Activated CD4-positive, alpha-beta T cell treated with anti-CD3 and anti-CD28 coated beads, Interleukin-2, amount 10 ng/mL, durations not matched to agents 7 days and 5 days (primary cell): ENCODE data around the gene GPX4. TPM values are rescaled to one million over a fixed set of nuclear protein-coding genes. Genes with fewer than 3 reads are reported as not detected.
"Not testable (repeated sequence)": the region's sequence is repeated elsewhere in the genome, so short reads cannot be mapped to it uniquely, and the experiment has no call there.

Experiments
- CTCF ChIA-PET: fragments of 350-600 bp; sonication (Branson Sonifier 250); formaldehyde crosslinking; loops from one replicate; lab custom pipeline; 2021; ENCODE audit warnings: antibody characterized with exemption; lab: Charles Lee
- POLR2A ChIA-PET: fragments of 350-600 bp; sonication (Branson Sonifier 250); formaldehyde crosslinking; loops from one replicate; lab custom pipeline; 2021; ENCODE audit warnings: antibody characterized with exemption; lab: Charles Lee
- DNase-seq: peaks from one replicate; pipeline ENCODE4 v3.0.0-alpha.2; 2020
- H3K27ac Mint-ChIP-seq: one replicate; pipeline ENCODE4 v1.8.0; 2021; ENCODE audit warnings: mild to moderate bottlenecking, moderate library complexity, mixed read lengths
- H3K27me3 Mint-ChIP-seq: one replicate; pipeline ENCODE4 v1.8.0; 2021; ENCODE audit warnings: mixed read lengths
- H3K36me3 Mint-ChIP-seq: one replicate; pipeline ENCODE4 v1.8.0; 2021; ENCODE audit warnings: low read depth, mixed read lengths
- H3K4me1 Mint-ChIP-seq: one replicate; pipeline ENCODE4 v1.8.0; 2021; ENCODE audit warnings: mixed read lengths
- H3K4me3 Mint-ChIP-seq: one replicate; pipeline ENCODE4 v1.8.0; 2021; ENCODE audit warnings: mild to moderate bottlenecking, moderate library complexity, mixed read lengths
- H3K9me3 Mint-ChIP-seq: one replicate; pipeline ENCODE4 v1.8.0; 2021; ENCODE audit warnings: mixed read lengths
- total RNA-seq, 2 experiments: library from RNA; stranded (reverse); gene quantifications; one replicate each; pipeline ENCODE4 v1.2.3, GENCODE V29; 2021

Gene GPX4
- total RNA-seq, 2 experiments from 2014 or later, result 106 to 114 TPM

DNA sequence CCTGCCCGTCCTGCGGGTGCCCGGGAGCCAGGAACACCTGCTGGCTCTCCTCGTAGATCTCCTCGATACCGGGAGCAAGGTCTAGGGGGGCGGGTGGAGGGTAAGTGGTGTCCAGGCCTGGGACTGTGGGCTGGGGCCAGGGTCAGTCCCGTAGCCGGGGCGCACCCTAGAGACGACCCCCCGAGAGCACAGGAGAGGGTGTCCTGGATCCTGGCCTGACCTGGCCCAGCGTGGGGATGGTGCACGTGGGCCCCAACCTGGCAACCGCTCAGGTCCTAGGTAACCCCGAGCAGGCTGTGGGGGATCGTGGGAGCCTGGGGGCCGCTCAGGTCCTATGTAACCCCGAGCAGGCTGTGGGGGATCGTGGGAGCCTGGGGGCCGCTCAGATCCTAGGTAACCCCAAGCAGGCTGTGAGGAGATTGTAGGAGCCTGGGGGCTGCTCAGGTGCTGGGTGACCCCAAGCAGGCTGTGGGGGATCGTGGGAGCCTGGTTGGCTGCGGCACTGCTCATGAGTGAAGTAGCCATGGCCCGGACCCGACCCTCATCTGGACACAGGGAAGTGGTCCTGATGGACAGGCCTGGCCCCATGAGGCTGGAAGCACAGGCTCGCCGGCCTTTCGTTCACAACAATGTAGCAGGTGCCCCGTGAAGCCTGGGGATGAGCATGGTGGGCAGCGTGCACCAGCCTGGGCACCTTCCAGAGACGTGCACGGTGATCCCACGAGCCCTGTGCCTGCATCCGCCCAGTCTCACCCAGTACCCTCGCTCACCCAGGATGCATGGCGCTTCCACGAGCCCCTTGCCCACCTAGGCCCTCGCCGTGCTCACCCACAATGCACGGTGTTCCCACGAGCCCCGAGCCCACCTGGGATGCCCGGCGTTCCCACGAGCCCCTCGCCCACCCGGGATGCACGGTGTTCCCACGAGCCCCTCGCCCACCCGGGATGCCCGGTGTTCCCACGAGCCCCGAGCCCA lies 6.2 kb downstream of the GPX4 start:
- no peak overlapping the region for H3K27ac Mint-ChIP-seq
- peaks cover 10% of the 10 kb centered on the region for H3K4me1 Mint-ChIP-seq
- H3K4me3 Mint-ChIP-seq, result no peak overlapping the region
- ChIA-PET POLR2A (no interaction called here), CTCF (interaction anchor here (0.5 kb wide), 1 partner anchor 84 kb away, joined by 4 read pairs; no protein-coding TSS in a partner anchor)
- no peak for DNase-seq
- H3K36me3 Mint-ChIP-seq, result peaks cover 6% of the 10 kb centered on the region
- H3K9me3 Mint-ChIP-seq, result no peaks in the 10 kb centered on the region
- H3K27me3 Mint-ChIP-seq, result no peaks in the 10 kb centered on the region

DNA sequence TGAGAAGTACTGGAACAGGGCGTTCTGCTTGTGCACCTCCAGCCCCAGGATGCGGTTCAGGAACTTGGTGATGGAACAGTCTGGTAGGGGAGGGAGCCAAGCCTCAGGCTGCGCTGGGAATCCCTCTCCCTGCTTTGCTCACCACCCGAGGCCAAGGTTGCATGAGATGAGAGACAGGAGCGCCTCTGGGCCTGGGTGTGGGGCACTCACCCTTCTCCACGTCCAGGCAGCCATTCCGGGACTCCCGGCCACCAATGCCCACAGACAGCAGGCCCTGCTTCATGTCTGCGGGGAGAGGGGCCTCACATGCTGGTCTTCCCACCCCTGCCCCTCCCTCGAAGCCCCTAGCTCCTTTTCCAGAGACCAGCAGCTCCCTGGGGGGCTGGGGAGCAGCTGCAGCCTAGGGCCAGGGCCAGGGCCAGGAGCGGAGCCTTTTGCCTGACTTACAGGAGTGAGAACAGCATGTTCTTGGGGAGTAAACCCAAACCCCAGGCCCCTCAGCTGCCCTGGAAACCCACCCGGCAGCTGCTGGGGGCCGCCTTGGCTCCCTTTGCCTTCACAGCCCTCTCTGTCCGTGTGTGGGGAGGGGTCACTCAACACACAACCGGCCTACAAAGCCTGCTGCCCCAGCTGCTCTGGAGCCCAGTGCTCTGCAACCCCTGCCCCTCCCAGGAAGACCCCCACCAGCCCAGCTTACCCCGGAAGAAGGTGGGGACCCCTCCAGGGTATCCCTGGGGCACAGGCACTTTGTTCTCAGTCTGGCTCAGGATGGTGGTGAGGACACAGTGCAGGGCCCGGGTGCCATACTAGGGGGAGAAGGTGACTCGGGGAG lies 7.2 kb downstream of the GPX4 start:
- Mint-ChIP-seq H3K27me3 (no peaks in the 10 kb centered on the region), H3K36me3 (peaks cover 6% of the 10 kb centered on the region), H3K27ac (no peak overlapping the region), H3K4me1 (peaks cover 5% of the 10 kb centered on the region), H3K9me3 (no peaks in the 10 kb centered on the region), H3K4me3 (no peak overlapping the region)
- CTCF ChIA-PET, result interaction anchor here (1.0 to 1.3 kb wide), 2 partner anchors 24 to 46 kb away, joined by 3 read pairs; no protein-coding TSS in a partner anchor
- POLR2A ChIA-PET, result no interaction called here
- no peak for DNase-seq

DNA sequence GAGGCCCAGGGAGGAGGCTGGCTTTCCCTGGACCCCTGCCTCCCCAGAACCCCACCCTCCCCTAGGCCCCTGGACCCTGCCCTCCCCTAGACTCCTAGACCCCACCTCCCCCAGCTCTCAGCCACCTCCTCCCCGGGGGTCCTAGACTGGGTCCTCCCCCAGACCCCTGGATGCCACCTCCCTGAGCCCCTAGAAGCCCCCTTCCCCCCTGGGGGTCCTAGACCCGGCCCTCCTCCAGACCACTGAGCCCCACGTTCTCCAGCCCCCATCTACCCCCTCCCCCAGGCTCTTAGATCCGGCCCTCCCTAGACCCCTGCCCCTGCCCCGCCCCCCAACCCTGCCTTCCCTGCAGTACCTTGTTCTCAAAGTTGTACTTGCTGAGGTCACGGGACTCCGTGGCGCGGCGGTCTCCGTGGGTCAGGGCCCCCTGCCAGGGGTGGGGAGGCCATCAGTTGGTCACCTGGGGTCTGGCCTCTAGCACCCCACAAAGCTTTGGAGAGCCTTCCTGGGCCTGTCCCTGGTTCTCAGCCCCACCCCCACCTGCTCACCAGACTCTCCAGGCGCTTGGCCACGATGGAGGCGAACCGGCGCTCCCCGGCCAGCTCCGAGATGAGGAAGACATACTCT lies 8.0 kb downstream of the GPX4 start:
- CTCF ChIA-PET, result interaction anchor here (1.0 to 3.5 kb wide), 5 partner anchors 9 to 47 kb away, joined by 3 to 22 read pairs (median 7); partner anchors contain the start of gene GPX4

DNA sequence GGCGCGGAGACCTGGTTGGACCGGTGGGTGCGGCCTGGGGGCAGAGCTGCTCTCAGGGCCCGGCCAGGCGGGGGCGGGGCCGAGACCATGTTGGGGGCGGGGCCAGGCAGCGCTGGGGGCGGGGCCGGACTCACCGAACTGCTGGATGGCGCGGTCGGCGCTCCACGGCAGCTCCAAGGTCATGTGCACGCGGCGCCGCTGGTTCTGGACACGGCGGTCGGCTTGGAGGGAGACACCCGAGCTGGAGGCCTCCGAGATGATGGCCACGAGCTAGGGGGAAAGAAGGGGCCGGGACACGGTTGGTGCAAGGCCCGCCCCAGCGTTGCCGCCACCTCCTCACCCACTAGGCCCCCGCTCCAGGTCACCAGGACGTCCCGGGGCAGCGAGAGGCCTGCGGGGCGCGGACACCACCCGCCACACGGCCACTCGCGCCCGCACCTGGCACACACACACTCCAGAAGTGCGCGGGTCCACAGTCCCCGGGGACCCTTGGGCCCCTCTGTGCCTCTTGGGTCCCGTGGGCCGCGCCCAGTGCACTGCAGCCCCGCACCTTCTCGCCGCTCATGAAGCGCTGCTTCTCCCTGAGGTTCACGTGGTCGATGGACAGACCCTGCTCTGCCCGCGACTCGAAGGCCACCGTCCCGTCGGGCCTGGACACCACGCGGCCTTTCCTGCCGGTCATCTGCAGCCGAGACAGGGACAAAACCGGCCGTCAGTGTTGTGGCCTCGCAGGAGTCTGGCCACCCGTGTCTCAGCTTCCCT lies 8.7 kb downstream of the GPX4 start:
- no peaks in the 10 kb centered on the region for H3K27me3 Mint-ChIP-seq
- CTCF ChIA-PET, result interaction anchor here (1.1 to 3.5 kb wide), 10 partner anchors 9 to 132 kb away, joined by 3 to 22 read pairs (median 8); partner anchors contain the start of gene GPX4

More for the DNA sequence above, 8.0 kb downstream of the GPX4 start:
- H3K36me3 Mint-ChIP-seq, result peaks cover 6% of the 10 kb centered on the region
- no peak overlapping the region for H3K4me3 Mint-ChIP-seq
- peaks cover 5% of the 10 kb centered on the region for H3K4me1 Mint-ChIP-seq
- POLR2A ChIA-PET, result no interaction called here
- H3K9me3 Mint-ChIP-seq, result no peaks in the 10 kb centered on the region
- DNase-seq, result no peak
- H3K27me3 Mint-ChIP-seq, result no peaks in the 10 kb centered on the region
- no peak overlapping the region for H3K27ac Mint-ChIP-seq

DNA sequence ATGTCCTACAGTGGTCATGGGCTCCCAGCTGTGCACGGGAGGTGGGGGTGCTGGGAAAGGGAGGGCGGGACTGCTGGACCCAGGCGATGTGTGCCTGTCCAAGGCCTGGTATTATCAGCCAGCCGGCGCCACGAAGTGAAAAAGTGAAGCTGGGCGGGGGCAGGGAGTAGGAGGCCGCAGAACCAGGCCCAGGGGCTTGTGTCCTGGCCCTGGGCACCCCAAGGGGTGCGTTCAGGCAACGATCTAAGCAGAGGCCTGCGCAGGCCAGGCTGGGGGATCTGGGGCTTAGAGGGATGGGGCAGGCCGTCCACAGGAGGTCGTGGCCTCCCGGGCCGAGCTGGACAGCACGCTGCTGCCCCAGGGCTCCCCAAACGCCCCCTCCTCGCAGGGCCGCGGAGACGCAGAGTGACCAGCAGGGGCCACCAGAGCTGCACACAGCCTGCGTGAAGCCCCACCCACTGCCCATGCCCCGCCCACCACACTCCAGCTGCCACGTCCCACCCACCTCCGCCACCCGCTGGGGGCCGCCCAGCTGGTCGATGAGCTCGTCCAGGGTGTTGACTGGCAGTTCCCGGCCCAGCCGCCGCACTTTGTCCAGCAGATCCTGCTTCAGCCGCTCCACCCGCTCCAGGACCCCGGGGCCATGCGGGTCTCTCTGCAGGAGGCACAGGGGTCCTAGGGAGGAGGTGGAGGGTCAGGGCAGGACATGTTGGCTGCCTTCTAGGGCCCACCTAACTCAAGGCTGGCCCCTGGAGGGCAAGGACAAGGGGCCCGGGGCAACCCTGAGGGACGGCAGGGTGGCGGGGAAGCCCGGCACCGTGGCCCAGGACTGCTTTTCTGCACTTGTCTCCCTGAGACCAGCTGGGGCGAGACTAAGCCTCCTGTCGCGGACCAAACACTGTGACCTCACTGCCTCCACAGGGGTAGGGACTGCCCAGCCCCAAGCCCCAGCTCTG lies 9.5 kb downstream of the GPX4 start:
- peak; percentile 87 for DNase-seq
- CTCF ChIA-PET, result interaction anchor here (0.7 to 3.5 kb wide), 17 partner anchors 10 to 131 kb away, joined by 3 to 22 read pairs (median 5); partner anchors contain the start of gene GPX4
- H3K4me1 Mint-ChIP-seq, result peaks cover 3% of the 10 kb centered on the region

More for the DNA sequence above, 8.7 kb downstream of the GPX4 start:
- Mint-ChIP-seq H3K9me3 (no peaks in the 10 kb centered on the region), H3K27ac (no peak overlapping the region), H3K4me1 (peaks cover 3% of the 10 kb centered on the region), H3K36me3 (peaks cover 3% of the 10 kb centered on the region), H3K4me3 (no peak overlapping the region)
- no peak for DNase-seq
- POLR2A ChIA-PET, result no interaction called here

DNA sequence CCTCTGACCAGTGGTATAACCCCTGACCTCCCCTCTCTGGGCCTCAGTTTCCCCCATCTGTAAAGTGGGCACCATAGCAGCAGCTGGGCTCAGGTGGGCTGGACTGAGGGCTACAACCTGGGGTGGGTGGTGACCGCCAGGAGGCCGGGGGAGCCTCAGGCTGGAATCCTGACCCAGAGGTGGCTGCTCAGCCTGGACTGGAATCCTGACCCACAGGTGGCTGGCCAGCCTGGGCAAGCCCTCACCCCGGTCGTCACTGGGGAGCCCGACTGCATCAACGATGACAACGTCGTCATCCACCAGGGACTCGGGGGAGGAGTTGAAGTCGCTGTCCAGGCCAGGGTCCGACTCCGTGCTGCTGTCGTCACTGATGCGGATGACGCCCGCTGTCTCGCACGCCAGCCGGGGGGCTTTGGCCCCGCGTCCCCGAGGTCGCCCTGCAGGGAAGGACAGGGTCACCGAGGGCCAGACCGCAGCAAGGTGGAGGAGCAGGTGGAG lies 10.2 kb downstream of the GPX4 start:
- POLR2A ChIA-PET, result no interaction called here
- Mint-ChIP-seq H3K4me1 (peaks cover 3% of the 10 kb centered on the region), H3K4me3 (no peak overlapping the region), H3K27ac (no peak overlapping the region), H3K36me3 (peaks cover 13% of the 10 kb centered on the region), H3K9me3 (no peaks in the 10 kb centered on the region), H3K27me3 (no peaks in the 10 kb centered on the region)
- DNase-seq, result no peak
- CTCF ChIA-PET, result interaction anchor here (0.7 to 3.5 kb wide), 14 partner anchors 9 to 130 kb away, joined by 3 to 22 read pairs (median 6); partner anchors contain the start of gene GPX4

More for the DNA sequence above, 9.5 kb downstream of the GPX4 start:
- POLR2A ChIA-PET, result no interaction called here
- no peak overlapping the region for H3K4me3 Mint-ChIP-seq
- H3K9me3 Mint-ChIP-seq, result no peaks in the 10 kb centered on the region
- H3K27ac Mint-ChIP-seq, result no peak overlapping the region
- no peaks in the 10 kb centered on the region for H3K27me3 Mint-ChIP-seq
- peaks cover 8% of the 10 kb centered on the region for H3K36me3 Mint-ChIP-seq

DNA sequence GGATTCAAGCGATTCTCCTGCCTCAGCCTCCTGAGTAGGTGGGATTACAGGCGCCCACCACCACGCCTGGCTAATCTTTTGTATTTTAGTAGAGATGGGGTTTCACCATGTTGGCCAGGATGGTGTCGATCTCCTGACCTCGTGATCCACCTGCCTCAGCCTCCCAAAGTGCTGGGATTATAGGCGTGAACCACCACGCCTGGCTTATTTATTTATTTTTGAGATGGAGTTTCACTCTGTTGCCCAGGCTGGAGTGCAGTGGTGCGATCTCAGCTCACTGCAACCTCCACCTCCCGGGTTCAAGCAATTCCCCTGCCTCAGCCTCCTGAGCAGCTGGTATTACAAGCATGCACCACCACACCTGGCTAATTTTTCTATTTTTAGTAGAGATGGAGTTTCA lies 10.9 kb downstream of the GPX4 start:
- H3K27ac Mint-ChIP-seq, POLR2A ChIA-PET, H3K4me3 Mint-ChIP-seq, H3K9me3 Mint-ChIP-seq, H3K4me1 Mint-ChIP-seq, DNase-seq, H3K27me3 Mint-ChIP-seq: not testable (repeated sequence)
- CTCF ChIA-PET, result interaction anchor here (1.4 to 3.5 kb wide), 3 partner anchors 9 to 87 kb away, joined by 3 to 15 read pairs (median 13); no protein-coding TSS in a partner anchor
- peaks cover 13% of the 10 kb centered on the region for H3K36me3 Mint-ChIP-seq

DNA sequence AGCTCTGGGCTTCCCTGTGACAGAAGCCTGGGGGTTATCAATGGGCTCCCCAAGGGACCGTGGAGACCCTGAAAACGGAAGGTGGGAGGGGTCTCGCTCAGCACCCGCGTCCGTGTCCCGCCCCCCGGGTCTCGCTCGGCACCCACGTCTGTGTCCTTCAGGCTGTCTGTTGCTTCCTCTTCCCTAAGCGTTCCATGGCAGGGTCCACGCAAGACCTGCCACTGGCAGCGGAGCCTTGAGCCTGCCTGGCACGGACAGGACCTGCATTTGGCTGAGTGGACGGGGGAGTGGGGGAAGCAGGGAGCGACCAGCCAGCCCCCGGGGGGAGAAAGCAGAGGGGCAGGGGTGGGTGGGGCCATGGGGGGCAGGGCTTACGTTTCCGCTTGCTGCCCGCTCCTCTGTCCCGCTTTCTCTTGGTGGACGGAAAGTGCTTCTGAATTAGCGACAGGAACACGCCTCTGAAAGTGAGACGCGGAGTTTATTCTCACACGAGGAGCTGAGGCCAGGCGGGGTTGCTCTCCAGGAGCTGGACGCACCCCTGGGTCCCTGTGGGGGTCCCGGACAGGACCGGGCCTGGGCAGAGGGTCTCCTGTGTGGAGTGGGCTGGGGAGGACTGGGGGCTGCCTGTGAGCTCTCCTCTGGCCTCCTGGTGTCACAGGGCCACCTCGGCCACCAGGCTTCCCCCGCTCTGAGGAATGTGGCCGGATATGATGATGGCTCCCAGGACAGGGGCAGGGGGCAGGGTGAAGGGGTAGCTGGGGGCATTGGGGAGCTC lies 12.0 kb downstream of the GPX4 start:
- Mint-ChIP-seq H3K36me3 (peaks cover 17% of the 10 kb centered on the region), H3K9me3 (no peaks in the 10 kb centered on the region), H3K27me3 (no peaks in the 10 kb centered on the region), H3K4me3 (no peak overlapping the region), H3K4me1 (peaks cover 3% of the 10 kb centered on the region), H3K27ac (no peak overlapping the region)
- CTCF ChIA-PET, result no interaction called here
- POLR2A ChIA-PET, result no interaction called here
- no peak for DNase-seq

DNA sequence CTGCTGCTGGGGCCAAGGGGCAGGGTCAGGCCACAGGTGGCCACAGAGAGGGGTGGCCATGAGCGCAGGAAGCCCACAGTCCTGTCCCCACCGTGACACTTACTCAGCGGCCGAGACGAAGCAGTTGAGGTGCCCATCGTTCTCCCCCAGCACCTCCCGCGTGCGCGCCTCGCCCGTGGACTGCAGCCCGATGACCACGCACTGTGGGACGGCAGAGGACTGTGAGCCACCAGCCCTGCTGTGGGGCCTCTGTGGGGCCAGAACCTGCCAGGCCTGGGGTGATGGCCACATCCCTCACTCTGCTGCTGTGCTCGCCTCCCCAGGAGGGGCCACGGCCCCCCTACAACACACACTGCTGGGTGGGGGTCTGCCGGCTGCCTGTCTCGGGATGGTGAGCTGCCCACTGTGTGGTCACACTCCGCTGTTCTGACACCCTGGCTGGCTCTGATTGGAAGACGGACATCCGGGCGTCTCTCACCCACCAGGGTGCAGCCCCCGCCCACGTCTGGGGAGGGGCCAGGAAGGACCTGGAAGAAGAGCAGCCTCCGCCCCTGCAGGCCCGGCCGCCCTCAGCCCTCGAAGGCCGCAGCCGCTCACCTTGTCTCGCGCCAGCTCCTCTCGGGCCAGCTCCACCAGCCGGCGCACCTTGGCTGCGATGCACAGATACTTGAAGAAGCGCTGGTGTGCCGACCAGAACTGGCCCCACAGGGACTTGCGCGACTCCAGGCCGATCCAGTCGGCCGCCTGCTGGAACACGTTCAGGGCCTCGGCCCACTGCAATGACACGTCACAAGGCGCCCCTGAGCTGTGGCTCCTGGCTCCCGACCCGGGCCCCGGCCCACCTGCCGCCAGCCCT lies 13.2 kb downstream of the GPX4 start:
- no peaks in the 10 kb centered on the region for H3K9me3 Mint-ChIP-seq

More for the DNA sequence above, 13.2 kb downstream of the GPX4 start:
- no peaks in the 10 kb centered on the region for H3K27me3 Mint-ChIP-seq
- DNase-seq, result no peak
- ChIA-PET CTCF (interaction anchor here (2.4 kb wide), 1 partner anchor 14 kb away, joined by 6 read pairs; no protein-coding TSS in a partner anchor), POLR2A (no interaction called here)
- peaks cover 23% of the 10 kb centered on the region for H3K36me3 Mint-ChIP-seq
- H3K4me3 Mint-ChIP-seq, result no peak overlapping the region
- H3K4me1 Mint-ChIP-seq, result peaks cover 3% of the 10 kb centered on the region
- H3K27ac Mint-ChIP-seq, result no peak overlapping the region
